GM12891 (cell line): ENCODE results near the gene RAMP3.

Source experiments
- DNase-seq: peaks from one replicate; pipeline ENCODE4 v3.0.0; 2011; ENCODE audit warnings: low spot score; ENCODE audit not compliant: insufficient read length
- FAIRE-seq: peaks from 2 replicates; lab custom pipeline; 2011; peaks lifted over from hg19 to GRCh38; lab: Jason Lieb, UNC
- PAX5 ChIP-seq: IDR thresholded peaks from 2 replicates; pipeline ENCODE4 v1.6.1; 2011; ENCODE audit warnings: low read length, moderate library complexity, mild to moderate bottlenecking; ENCODE audit not compliant: insufficient read depth, severe bottlenecking
- POLR2A ChIP-seq: IDR thresholded peaks from 2 replicates; pipeline ENCODE4 v1.6.1; 2011; ENCODE audit warnings: low read depth, low read length, control low read depth
- POLR2AphosphoS5 ChIP-seq: IDR thresholded peaks from 2 replicates; pipeline ENCODE4 v1.6.1; 2011; ENCODE audit warnings: low read depth, low read length, control low read depth
- POU2F2 ChIP-seq: IDR thresholded peaks from 2 replicates; pipeline ENCODE4 v1.6.1; 2011; ENCODE audit warnings: low read depth, mild to moderate bottlenecking, control low read depth, low read length, moderate library complexity
- SPI1 ChIP-seq: IDR thresholded peaks from 2 replicates; pipeline ENCODE4 v1.6.1; 2011; ENCODE audit warnings: low read depth, low read length, control low read depth
- TAF1 ChIP-seq: IDR thresholded peaks from 2 replicates; pipeline ENCODE4 v1.6.1; 2011; ENCODE audit warnings: low read depth, low read length, control low read depth

The RAMP3 gene

GRCh38 chr7:45230083-45230482, 72.5 kb downstream of the RAMP3 start:
- FAIRE-seq (no peak), DNase-seq (no peak)
- TF ChIP-seq POLR2AphosphoS5 (no peak), TAF1 (no peak), POU2F2 (no peak), POLR2A (no peak), SPI1 (no peak), PAX5 (no peak)

DNA sequence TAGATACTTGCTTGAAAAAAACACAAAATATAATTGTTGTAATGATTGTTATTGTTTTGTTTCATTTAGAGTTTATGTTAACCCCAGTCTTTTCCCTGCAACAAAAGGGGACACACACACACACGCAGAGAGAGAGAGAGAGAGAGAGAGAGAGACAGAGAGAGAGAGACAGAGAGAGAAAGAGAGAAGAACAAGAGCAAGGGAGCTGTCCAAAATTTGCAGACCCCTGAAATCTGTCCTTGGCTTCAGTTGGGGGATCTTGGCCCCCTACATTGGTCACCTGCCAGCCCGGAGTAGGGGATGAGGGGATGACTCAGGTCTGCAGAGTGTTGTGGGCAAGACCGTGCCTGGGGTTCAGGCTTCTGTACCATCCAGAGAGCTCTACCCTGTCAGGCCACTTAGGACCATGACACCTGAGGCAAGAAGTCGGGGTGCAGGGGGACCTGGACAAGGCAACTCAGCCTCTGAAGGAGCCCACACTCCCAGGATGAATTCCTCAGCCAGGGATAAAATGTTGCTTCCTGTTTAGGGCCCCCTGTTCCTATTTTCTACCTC, 73.1 kb downstream of the RAMP3 start:
- TF ChIP-seq TAF1 (no peak), SPI1 (no peak), POLR2A (no peak), POLR2AphosphoS5 (no peak), PAX5 (no peak), POU2F2 (no peak)
- DNase-seq (no peak), FAIRE-seq (no peak)

- FAIRE-seq (no peak), DNase-seq (no peak)
- TF ChIP-seq POLR2AphosphoS5 (no peak), POLR2A (no peak), TAF1 (no peak), PAX5 (no peak), SPI1 (no peak), POU2F2 (no peak)
These were observed 75.7 kb downstream of the RAMP3 start for GRCh38 chr7:45233249-45233775.
